ENCODE data around the gene CTBP2.

CTBP2 gene

DNA sequence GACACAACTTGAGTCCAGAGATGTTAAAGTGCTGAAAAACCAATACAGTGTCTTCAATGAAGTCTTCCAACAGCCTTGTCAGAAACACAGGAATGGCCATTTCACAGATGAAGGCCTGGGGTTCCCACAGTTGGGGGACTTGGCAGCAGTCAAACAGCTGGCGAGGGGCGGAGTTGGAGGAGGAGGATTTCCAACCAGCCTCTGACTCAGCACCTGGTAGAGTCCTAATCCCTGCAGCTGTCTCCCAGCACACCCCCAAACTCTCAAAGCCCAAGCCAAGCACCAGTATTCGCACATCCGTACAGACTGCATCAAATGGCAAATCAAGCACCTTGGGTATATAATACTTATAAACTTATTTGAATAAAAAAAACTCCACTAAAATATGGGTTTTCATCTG is 28.0 kb downstream of the CTBP2 start:
- no peak overlapping the region for H3K4me3 ChIP-seq (ENCODE audit: low read depth, low read length)
- no peak for DNase-seq (ENCODE audit: low read depth)
- TF ChIP-seq, protein P1, sequence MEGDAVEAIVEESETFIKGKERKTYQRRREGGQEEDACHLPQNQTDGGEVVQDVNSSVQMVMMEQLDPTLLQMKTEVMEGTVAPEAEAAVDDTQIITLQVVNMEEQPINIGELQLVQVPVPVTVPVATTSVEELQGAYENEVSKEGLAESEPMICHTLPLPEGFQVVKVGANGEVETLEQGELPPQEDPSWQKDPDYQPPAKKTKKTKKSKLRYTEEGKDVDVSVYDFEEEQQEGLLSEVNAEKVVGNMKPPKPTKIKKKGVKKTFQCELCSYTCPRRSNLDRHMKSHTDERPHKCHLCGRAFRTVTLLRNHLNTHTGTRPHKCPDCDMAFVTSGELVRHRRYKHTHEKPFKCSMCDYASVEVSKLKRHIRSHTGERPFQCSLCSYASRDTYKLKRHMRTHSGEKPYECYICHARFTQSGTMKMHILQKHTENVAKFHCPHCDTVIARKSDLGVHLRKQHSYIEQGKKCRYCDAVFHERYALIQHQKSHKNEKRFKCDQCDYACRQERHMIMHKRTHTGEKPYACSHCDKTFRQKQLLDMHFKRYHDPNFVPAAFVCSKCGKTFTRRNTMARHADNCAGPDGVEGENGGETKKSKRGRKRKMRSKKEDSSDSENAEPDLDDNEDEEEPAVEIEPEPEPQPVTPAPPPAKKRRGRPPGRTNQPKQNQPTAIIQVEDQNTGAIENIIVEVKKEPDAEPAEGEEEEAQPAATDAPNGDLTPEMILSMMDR (IDR thresholded peaks at IDR 0.05; ENCODE audit: insufficient read depth, low read depth, low read length, missing control alignments): no peak

DNA sequence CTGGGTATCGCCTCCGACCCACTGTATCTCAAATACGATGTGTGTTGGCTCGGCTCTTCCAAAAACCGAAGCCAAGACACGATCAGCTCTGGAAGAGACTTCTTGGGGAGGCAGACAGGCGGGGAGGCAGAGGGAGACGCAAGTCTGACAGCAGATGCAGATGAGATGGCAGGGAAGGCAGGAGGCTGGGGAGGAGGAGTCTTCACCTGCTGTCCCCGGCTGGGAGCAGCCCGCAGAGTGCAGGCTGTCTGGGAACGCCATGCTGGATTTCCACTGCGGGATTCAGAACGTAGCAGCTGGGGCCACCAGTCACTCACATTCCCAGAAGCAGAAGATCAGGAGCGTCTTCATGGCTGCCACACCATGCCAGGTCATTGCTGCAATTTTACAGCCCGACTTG is 29.4 kb downstream of the CTBP2 start:
- H3K4me3 ChIP-seq (ENCODE audit: low read depth, low read length): no peak overlapping the region
- TF ChIP-seq, protein P1 (IDR thresholded peaks at IDR 0.05; ENCODE audit: insufficient read depth, low read depth, low read length, missing control alignments): no peak
- DNase-seq (ENCODE audit: low read depth): no peak

DNA sequence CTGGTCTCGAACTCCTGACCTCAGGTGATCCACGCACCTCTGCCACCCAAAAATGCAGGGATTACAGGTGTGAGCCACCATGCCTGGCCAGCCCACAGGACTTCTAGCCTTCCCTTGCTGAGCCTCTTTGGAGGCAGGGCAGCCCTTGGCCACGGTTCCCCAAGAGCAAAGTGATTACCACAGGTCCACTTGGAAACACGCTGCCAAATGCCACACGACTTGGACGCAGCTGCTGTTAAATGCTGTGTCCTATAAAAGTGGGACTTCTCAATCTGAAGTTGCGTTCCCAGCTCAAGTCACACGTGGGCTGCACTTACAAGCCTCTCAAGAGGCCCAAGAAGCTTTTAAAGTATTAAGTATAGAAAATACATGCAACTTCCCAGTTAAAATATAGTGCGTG is 30.1 kb downstream of the CTBP2 start:
- no peak for DNase-seq (ENCODE audit: low read depth)
- TF ChIP-seq, protein P1 (IDR thresholded peaks at IDR 0.05; ENCODE audit: insufficient read depth, low read depth, low read length, missing control alignments): no peak
- H3K4me3 ChIP-seq (ENCODE audit: low read depth, low read length): no peak overlapping the region

DNA sequence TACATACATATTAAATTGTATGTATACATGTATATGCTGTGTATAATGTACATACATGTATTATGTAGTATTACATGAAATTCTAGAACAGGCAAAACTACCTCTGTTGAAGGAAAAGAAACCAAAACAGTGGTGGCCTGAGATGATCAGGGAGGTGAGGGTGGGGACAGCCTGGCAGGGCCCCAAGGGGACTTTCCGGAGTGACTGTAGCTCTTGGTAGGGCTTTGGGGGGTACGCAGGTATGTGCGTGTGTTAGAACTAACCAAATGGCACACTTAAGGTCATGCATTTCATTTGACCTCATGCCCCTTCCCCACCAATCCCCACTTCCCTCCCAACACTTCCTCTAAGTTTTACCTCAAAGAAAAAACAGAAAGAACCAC is 31.3 kb downstream of the CTBP2 start:
- DNase-seq (ENCODE audit: low read depth): no peak
- H3K4me3 ChIP-seq (ENCODE audit: low read depth, low read length): no peak overlapping the region
- TF ChIP-seq, protein P1 (IDR thresholded peaks at IDR 0.05; ENCODE audit: insufficient read depth, low read depth, low read length, missing control alignments): no peak

DNA sequence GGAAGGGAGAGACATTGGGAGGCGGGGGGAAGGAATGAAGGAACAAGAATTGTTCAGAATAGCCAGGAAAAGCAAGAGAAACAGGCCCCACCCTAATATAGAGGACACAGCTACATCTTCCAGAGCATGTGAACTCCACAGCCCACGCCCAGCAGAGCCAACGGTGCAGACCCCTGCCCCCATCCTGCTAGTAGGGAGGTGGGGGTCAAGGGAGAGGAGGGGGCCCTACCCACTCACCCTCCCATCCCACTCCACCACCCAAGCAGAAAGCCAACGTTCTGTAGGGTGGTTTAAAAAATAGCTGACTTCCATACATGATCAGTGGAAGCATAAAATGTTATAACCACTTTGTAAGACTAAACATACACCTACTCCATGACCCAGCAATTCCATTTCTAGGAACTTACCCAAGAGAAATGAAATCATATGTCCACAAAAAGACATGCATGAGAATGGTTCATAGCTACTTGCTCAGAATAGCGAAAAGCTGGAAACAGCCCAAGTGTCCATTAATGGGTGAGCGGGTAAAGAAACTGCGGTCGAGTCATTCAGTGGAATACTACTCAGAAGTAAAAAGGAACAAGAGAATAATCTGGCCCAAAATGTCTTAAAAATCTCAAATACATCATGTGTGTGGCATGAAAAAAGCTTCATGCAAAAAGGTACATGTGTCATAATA is 31.8 kb downstream of the CTBP2 start:
- H3K4me3 ChIP-seq (ENCODE audit: low read depth, low read length): no peak overlapping the region
- TF ChIP-seq, protein P1 (IDR thresholded peaks at IDR 0.05; ENCODE audit: insufficient read depth, low read depth, low read length, missing control alignments): no peak
- no peak for DNase-seq (ENCODE audit: low read depth)

DNA sequence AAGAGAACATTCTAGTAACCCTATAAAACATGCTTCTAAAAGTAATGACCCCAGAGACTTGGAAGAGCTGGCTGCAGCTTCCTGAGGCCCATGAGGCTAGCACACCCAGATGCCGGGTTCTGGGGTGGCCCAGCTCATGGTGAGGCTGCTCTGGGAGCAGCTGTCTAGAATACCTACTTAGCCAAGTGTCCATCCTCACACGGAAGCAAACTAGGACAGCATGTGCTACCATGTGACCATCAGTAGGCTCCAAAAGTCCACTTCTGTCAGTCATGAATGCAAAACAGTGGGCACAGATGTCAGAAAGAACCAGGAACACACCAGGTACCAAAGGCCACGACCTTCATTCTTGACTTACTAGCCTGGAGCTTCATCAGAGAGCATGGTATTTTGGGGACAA is 32.4 kb downstream of the CTBP2 start:
- no peak overlapping the region for H3K4me3 ChIP-seq (ENCODE audit: low read depth, low read length)
- DNase-seq (ENCODE audit: low read depth): no peak
- TF ChIP-seq, protein P1 (IDR thresholded peaks at IDR 0.05; ENCODE audit: insufficient read depth, low read depth, low read length, missing control alignments): no peak

DNA sequence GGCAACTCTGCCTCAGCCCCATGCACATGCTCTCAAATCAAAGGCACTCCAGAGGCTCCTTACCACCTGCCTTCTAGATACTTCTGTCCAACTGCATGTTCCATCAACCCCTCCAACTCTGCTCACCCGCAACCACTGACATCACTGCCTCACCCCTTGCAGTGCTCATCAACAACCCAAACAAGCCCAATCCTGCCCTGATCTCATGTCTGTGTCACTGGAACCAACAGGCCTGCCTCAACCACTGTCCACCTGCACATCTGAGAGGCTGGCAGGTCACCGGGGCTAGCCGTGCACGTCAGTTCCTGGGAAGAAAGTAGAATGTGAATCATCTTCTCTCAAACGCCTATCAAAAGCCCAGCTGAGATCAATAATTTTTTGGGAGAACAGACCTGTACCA is 33.3 kb downstream of the CTBP2 start:
- DNase-seq (ENCODE audit: low read depth): no peak
- TF ChIP-seq, protein P1 (IDR thresholded peaks at IDR 0.05; ENCODE audit: insufficient read depth, low read depth, low read length, missing control alignments): no peak

More for the DNA sequence above, 33.3 kb downstream of the CTBP2 start:
- no peak overlapping the region for H3K4me3 ChIP-seq (ENCODE audit: low read depth, low read length)

Measured in GM12865 (cell line).